OCI-M2 (cell line): Measurements from ENCODE around the gene DDX52.
A peak's percentile ranks its signal among the peaks of the same experiment; 100 is the strongest.
"Not testable (repeated sequence)": the region's sequence is repeated elsewhere in the genome, so short reads cannot be mapped to it uniquely, and the experiment has no call there.

Source experiments
- DNase-seq: peaks from one replicate; lab custom pipeline; 2025; ENCODE audit not compliant: unreplicated experiment; lab: John Stamatoyannopoulos, UW

DDX52 gene

GRCh38 chr17:37651849-37652248 lies 8.6 kb upstream of the DDX52 start:
- DNase-seq, result no peak

DNA sequence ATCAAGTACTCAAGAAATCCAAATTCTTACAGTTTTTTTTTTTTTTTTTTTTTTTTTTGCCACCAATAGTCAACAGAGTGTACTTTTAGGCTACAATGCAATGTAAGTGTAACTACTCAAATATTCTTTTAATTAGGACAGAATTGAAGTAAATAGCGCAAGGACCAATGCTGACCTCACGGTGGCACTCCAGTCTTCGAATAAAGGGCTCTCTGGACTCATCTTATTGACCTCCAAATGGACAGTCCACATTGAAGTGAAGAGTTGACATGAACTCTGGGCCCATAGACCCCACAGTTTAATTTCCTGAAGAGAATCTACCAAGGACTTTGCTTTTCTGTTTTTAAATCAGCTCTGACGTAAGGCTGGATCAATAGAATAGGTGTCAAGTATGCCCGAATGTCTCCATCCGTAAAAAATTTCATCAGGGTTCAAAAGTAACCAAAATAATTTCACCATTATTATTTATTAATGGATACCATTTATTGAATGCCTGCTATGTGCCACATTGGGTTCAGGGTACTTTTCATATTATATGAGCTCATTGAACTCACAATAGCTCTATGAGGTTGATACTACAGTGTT lies 7.3 kb upstream of the DDX52 start:
- no peak for DNase-seq

- DNase-seq, result no peak
These were observed 5.3 kb upstream of the DDX52 start for GRCh38 chr17:37648555-37648954.

- no peak for DNase-seq
These were observed 4.6 kb upstream of the DDX52 start for GRCh38 chr17:37647856-37648255.

DNA sequence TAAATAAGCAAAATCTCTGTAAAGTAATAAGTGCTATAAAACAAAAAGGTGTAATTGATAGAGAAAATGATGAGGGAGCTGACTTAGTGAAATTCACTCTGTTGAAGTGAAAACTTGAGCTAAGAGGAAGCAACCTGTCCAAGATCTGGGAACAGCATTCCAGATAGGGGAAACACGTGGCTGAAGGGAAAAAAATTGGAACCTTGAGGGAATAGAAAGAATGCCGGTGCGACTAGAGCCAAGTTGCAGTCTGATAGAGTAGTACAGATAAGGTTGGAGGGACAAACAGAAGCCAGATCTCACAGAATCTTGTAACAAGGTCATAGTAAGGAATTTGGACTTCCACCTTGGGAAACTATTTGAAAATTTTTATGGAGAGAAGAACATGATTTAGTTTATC lies 623 bp upstream of the DDX52 start:
- DNase-seq, result no peak

- no peak for DNase-seq
These were observed 565 bp downstream of the DDX52 start for GRCh38 chr17:37642681-37643080.

DNA sequence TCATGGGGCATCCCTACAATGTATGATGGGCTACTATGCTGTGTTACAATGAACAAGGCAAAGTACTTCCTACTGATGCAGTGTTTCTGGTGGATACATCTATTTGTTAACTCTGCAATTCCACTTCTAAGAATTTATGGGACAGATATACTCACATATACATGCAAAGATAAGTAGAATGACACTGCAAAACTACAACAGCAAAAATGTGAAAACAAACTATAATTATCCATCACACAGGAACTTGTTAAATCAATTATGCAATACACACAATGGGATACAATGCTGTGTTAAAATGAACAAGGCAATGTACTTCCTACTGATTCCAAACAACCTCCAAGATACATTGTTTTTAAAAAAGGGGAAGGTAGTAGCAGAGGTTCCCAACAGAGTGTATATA lies 3.2 kb downstream of the DDX52 start:
- no peak for DNase-seq

DNA sequence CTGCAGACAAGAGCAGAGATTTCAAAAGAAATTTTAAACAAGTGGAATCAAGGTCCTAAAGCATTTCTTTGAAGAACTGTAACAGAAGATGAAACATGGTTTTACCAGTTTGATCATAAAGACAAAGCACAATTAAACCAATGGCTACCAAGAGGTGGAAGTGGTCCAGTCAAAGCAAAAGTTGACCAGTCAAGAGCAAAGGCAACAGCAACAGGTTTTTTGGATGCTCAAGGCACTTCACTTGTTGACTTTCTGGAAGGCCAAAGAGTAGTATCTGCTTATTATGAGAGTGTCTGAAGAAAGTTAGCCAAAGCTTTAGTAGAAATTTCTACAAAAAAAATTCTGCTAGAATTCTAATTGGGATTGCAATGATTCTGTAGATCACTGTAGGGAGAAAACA lies 5.3 kb downstream of the DDX52 start:
- DNase-seq, result no peak

- DNase-seq, result not testable (repeated sequence)
These were observed 26.8 kb downstream of the DDX52 start for GRCh38 chr17:37616430-37616829.

GRCh38 chr17:37614823-37615222 lies 28.4 kb downstream of the DDX52 start:
- no peak for DNase-seq

DNA sequence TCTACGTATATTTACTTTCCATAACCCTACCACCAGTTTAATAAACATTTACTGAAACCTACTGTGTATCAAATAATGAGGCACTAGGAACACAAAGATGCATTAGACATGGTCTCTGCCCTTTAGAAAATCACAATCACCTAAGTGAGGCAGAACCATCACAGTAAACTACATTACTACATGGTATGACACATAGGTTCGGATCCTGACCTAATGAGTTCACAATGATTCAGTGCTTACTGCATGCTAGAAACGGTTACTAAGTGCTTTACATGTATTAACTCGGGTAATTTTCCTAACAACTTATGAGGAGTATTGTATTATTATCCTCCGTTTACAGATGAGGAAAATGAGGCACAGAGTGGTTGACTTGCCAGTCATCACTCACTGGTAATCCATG lies 28.9 kb downstream of the DDX52 start:
- DNase-seq, result no peak

DNA sequence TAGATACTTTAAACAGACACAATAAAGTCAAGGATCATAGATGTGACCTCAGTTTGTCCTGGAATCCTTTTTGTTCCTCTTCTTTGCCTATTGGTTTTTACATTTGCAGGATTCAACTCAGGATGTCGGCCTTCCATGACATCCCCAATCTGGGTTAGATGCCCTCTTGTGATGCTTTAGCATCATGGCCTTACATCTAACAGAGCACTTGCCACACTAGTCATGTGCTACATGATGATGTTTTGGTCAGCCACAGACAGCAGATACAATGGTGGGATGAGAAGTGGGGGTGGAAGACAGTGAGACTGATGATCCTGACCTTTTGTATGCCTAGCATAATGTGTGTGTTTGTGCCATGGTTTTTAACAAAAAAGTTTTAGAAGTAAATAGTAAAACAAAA lies 32.3 kb downstream of the DDX52 start:
- no peak for DNase-seq

- not testable (repeated sequence) for DNase-seq
These were observed 33.2 kb downstream of the DDX52 start for GRCh38 chr17:37610041-37610420.

- DNase-seq, result peak; percentile 58
These were observed 33.8 kb downstream of the DDX52 start, which contains the start of gene SYNRG for GRCh38 chr17:37609170-37610040. TSS of gene SYNRG (minus strand) at chr17:37609418. CDS start at chr17:37609355, 63 bp downstream.

DNA sequence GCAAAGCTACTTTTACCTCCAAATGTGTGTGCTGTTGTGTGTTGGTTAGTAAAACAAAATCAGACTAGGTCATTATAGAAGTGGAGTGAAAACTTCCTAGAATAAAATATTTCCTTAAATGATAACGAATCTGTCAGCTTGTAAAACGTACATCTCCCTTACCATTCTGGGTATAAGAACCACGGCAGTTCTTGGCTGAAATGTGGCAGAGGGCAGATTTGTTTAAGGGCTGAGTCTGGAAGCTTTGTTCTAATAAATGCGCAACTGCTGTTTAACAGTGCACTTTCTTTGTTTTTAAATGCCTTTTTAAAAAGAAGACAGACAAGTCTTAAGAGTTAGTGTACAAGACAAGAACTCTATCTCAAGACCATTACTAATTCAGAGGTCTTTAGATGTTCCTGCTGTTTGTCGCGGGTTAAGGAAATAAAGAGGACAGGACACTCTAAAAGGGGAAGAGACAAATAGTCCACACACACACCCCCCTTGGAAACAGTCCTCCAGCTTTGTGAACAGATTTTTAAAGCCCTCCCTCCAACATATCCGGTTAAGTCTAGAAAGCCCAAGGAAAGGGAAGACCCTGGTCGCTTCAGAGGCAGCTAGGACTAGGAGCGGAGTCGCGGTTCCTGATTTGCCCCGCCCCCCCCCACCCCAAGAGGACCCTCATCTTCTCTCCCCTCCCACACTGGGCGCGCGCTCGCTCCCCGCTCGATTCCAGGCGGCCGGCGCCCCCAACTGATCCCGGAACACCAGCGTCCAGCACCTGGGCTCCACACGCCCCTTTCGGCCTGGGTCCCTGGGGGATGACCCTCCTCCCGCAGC lies 34.7 kb downstream of the DDX52 start:
- no peak for DNase-seq

DNA sequence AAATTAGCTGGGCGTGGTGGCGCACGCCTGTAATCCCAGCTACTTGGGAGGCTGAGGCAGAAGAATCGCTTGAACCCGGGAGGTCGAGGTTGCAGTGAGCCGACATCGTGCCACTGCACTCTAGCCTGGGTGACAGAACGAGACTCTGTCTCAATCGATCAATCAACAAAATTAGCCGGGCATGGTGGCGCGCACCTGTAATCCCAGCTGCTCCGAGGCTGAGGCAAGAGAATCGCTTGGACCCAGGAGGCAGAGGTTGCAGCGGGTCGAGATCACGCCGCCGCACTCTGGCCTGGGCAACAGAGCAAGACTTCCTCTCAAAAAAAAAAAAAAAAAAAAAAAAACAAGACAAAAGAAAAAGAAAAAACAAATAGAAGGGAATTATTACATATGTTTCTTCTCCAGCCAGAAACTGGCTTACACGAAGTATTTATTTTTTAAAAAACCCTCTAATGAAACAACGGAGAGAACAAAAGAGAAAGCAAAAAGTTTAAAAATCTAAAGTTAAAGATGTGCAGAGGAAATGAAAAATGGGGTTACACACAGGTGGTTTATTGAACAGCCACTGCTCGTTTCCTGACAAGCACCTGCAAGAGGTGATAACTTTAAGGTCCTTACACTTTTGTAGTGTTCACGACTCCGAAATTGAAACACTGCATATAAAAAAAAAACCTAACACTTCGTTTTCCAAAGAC lies 35.5 kb downstream of the DDX52 start:
- no peak for DNase-seq

DNA sequence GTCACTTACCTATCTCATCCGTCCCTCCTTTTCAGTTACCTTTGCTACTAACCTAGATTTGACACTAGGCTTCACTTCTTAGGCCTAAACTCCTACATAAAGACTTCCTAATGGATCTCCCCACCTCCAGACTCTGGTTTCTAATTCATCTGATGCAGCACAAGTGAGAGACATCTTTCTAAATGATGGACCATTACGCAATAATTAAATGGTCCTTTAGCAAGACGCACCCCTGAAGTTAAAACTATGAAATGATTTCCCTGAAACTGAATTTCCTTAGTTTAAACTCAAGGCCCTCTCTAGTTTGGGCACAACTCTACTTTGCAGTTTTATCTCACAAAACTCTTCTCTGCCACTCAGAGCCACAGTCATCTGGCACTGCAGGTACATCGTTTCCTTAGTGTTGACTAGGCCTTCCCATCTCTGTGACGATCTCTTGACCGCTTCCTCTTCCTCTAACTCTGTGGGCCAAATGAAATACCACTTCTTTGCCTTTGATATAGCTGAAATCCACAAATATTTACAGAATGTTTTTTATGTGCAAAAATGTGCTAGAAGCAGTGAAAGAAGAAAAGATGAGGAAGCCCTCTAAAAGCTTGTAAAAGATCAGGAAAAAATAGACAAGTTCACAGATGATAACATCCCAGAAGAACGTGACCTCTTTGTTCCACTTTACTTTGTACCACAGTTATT lies 37.3 kb downstream of the DDX52 start:
- no peak for DNase-seq

DNA sequence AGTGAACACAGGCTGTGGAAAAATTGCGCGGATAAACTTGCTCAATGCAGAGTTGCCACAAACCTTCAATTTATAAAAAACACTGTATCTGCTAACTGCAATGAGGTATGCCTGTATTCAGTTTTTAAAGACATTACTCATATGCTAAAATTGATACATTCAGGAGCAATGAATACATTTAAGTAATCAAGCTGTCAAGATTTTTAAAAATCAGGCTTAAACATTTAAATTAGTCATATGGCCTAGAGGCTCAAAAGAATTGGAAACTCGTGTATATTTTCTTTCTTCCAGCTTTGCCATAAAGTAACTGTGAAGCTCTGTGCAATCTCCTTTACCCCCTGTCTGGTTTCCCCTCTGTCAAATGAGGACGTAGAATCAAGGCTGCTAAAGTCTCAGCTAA lies 38.2 kb downstream of the DDX52 start:
- no peak for DNase-seq

DNA sequence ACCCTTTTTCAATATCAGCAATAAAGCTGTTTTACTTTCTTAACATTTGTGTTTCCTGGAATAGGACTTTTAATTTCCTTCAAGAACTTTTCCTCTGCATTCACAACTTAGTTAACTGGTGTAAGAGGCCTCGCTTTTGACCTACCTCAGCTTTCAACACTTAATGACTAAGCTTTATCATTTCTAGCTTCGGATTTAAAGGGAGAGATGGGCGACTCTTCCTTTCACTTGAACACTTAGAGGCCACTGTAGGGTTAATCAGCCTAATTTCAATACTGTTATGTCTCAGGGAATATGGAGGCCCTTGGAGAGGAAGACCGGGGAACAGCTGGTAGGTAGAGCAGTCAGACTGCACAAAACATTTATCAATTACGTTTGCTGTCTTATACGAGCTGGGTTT lies 38.7 kb downstream of the DDX52 start:
- DNase-seq, result no peak

DNA sequence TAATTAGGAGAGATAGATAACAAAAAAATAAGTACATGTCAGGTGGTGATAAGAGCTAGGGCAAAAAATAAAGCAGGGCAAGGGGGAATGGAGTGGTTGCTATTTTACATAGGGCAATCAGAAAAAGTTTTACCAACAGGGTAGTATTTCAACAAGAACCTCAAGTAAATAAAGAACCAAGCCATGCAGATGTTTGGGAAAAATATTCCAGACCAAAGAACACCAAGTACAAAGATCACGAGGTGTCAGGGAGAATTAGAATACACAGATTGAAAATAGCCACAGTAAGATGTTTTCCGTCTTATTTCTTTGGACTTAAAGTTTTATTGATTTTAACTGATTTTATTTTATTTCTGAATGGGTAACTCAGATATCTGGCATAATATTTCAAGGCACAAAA lies 45.1 kb downstream of the DDX52 start:
- DNase-seq, result no peak

DNA sequence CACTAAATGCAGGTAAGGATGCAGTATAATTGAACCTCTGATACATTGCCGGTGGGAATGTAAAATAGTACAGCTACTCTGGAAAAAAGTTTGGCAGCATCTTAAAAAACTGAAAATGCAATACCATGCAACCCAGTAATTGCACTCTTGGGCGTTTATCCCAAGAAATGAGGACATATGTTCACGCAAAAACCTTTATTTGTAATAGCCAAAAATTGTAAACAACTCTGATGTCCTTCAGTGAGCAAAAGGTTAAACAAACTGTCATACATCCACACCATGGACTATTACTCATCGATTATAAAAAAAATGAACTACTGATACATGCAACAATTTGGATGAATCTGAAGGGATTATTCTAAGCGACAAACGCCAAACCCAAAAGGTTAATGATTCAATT lies 51.0 kb downstream of the DDX52 start:
- no peak for DNase-seq
